CD4-positive, alpha-beta T cell treated with Interleukin-21 for 1 hour (primary cell): ENCODE measurements around the gene L3MBTL3.
"Not testable (repeated sequence)": the region's sequence is repeated elsewhere in the genome, so short reads cannot be mapped to it uniquely, and the experiment has no call there.

Experiments used
- DNase-seq: peaks from one replicate; pipeline ENCODE4 v3.0.0-alpha.2; 2020

The L3MBTL3 gene

GRCh38 chr6:130147111-130147510, 128.7 kb downstream of the L3MBTL3 start:
- no peak for DNase-seq

GRCh38 chr6:130148181-130148580, 129.8 kb downstream of the L3MBTL3 start:
- DNase-seq: peak; percentile 38

- not testable (repeated sequence) for DNase-seq
These were observed 130.6 kb downstream of the L3MBTL3 start for GRCh38 chr6:130149016-130149415.

- DNase-seq: no peak
These were observed 132.5 kb downstream of the L3MBTL3 start for GRCh38 chr6:130150906-130151305.

- no peak for DNase-seq
These were observed 134.6 kb downstream of the L3MBTL3 start for GRCh38 chr6:130152908-130153510.

- no peak for DNase-seq
These were observed 138.5 kb downstream of the L3MBTL3 start for GRCh38 chr6:130156908-130157307.

GRCh38 chr6:130158056-130158455, 139.7 kb downstream of the L3MBTL3 start:
- DNase-seq: no peak

GRCh38 chr6:130158548-130158947, 140.2 kb downstream of the L3MBTL3 start:
- no peak for DNase-seq

GRCh38 chr6:130159956-130160355, 141.6 kb downstream of the L3MBTL3 start:
- no peak for DNase-seq

- no peak for DNase-seq
These were observed 143.5 kb downstream of the L3MBTL3 start for GRCh38 chr6:130161683-130162404.

GRCh38 chr6:130162421-130162820, 144.0 kb downstream of the L3MBTL3 start:
- DNase-seq: no peak

GRCh38 chr6:130163266-130163665, 144.9 kb downstream of the L3MBTL3 start:
- no peak for DNase-seq

GRCh38 chr6:130164251-130164650, 145.9 kb downstream of the L3MBTL3 start:
- no peak for DNase-seq

GRCh38 chr6:130167655-130168054, 149.3 kb downstream of the L3MBTL3 start:
- DNase-seq: no peak

GRCh38 chr6:130170160-130170559, 151.8 kb downstream of the L3MBTL3 start:
- not testable (repeated sequence) for DNase-seq

- DNase-seq: not testable (repeated sequence)
These were observed 155.1 kb downstream of the L3MBTL3 start for GRCh38 chr6:130173377-130174004.

GRCh38 chr6:130176378-130176777, 158.0 kb downstream of the L3MBTL3 start:
- DNase-seq: no peak

- no peak for DNase-seq
These were observed 160.3 kb downstream of the L3MBTL3 start for GRCh38 chr6:130178692-130179091.

GRCh38 chr6:130182466-130182865, 164.1 kb downstream of the L3MBTL3 start:
- no peak for DNase-seq

GRCh38 chr6:130183271-130184222, 165.2 kb downstream of the L3MBTL3 start:
- peak; percentile 74 for DNase-seq

- DNase-seq: no peak
These were observed 167.3 kb downstream of the L3MBTL3 start for GRCh38 chr6:130185658-130186057.

GRCh38 chr6:130187335-130188206, 169.2 kb downstream of the L3MBTL3 start:
- DNase-seq: no peak
